Right renal cortex interstitium (tissue), 3 donors: ENCODE results near the gene CFHR2. TPM values are rescaled to one million over a fixed set of nuclear protein-coding genes. Genes with fewer than 3 reads are reported as not detected.

Experiments
- DNase-seq, 3 donors: peaks; one replicate each; pipeline ENCODE4 v3.0.0-alpha.2; 2013; ENCODE audit warnings: low read depth in 3 of 3, low spot score in 2 of 3
- polyA plus RNA-seq, 3 donors: library from polyadenylated mRNA; unstranded; fragments of 120-200 nt; gene quantifications; one replicate each; pipeline ENCODE4 v1.2.1, GENCODE V29; 2013; ENCODE audit not compliant: insufficient read length in 3 of 3

The CFHR2 gene
- polyA plus RNA-seq, 3 donors = not detected

DNA sequence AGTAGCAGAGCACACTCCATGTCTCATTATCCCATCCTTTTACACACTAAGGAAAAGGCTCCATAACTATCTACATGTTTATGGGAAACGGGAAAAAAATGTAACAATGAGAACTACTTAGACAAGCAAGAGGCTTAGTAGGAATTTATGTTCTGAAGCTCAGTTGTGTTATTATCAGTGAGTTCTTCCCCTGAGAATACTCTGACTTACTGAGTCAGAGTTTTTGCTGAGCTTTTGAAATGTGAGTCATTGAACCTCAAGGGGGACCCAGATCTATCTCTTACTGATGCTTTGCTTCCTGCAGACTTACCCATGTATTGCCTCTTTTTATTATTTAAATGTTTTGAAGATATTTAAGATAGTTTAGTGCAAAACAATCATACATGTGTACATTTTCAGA is 53.9 kb downstream of the CFHR2 start:
- DNase-seq = no peak

DNA sequence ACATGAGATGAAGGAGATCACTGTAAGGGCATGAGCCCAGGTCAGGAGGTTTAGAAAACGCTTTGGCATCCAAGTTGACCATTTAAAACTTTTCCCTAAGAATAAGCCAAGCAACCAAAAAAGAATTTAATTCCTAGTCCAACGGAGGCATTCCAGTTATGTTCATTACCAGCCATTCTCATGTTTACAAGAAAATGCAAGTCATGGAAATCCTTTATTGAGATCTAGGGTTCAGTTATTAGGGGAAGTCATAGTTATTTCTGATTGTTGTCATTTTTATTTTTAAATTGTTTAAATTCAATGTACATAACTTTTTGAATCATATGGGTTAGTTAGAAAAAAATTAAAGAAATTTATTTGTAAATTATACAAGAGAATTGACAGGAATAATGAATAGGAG is 58.3 kb downstream of the CFHR2 start:
- no peak for DNase-seq

DNA sequence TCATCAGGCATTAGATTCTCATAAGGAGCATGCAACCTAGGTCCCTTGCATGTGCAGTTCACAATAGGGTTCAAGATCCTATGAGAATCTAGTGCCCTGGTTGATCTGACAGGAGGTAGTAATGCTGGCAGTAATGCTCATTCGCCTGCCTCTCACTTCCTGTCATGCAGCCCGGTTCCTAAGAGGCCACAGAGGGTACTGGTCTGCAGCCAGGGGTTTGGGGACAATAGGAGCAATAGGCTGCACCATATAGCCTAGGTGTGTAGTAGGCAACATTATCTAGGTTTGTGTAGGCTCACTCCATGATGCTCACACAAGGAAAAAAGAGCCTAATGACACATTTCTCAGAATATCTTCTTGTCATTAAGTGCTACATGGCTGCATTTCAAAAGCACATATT is 59.6 kb downstream of the CFHR2 start:
- DNase-seq = no peak

DNA sequence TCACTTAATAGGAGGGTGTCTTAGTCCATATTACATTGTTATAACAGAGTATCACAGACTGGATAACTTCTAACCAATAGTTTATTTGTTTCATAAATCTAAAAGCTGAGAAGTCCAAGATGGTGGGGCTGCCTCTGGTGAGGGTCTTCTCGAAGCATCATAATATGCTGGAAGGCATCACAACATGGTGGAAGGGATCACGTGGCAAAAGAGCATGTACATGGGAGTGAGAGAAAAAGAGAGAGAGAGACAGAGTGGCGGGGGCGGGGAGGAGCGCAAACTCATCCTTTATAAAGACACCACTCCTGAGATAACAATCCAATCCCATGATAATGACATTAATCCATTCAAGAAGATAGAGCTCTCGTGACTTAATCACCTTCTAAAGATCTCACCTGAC is 65.3 kb downstream of the CFHR2 start:
- no peak for DNase-seq

Other genes starting within 250 kb of the CFHR2 start
- under 1 TPM; 0.17 to 0.28 (median 0.22) TPM for gene CFHR3, start 168.9 kb upstream of the CFHR2 start, polyA plus RNA-seq
- under 1 TPM; 0.21 to 0.42 (median 0.22) TPM for gene CFHR1, start 124.0 kb upstream of the CFHR2 start, polyA plus RNA-seq
- gene CFHR4, start 55.7 kb upstream of the CFHR2 start, polyA plus RNA-seq = not detected
- not detected for gene CFHR5, start 33.8 kb downstream of the CFHR2 start, polyA plus RNA-seq
- not detected for gene F13B, start 123.5 kb downstream of the CFHR2 start, polyA plus RNA-seq
- gene ASPM, start 202.9 kb downstream of the CFHR2 start, polyA plus RNA-seq = 10 to 100 TPM; 21.2 to 24.3 (median 24.2) TPM